Calu3 (cell line): ENCODE results near the gene RWDD4. TPM values are rescaled to one million over a fixed set of nuclear protein-coding genes. Genes with fewer than 3 reads are reported as not detected.
"Not testable (repeated sequence)": the region's sequence is repeated elsewhere in the genome, so short reads cannot be mapped to it uniquely, and the experiment has no call there.

ENCODE experiments used
- BruUV-seq: library from RNA; stranded (reverse); fragments of 400-500 nt; replicated peaks from 2 replicates; lab custom pipeline; 2021; lab: Mats Ljungman, UMichigan
- CTCF ChIA-PET: fragments of 300-600 bp; sonication (Branson Sonifier 250); formaldehyde crosslinking; loops from one replicate; lab custom pipeline; 2022; ENCODE audit warnings: antibody characterized with exemption; lab: Charles Lee
- DNase-seq: peaks from one replicate; pipeline ENCODE4 v3.0.0; 2022
- H3K27ac Mint-ChIP-seq: one replicate; pipeline ENCODE4 v1.8.0; 2022; ENCODE audit warnings: mixed read lengths; ENCODE audit not compliant: unreplicated experiment
- H3K27me3 Mint-ChIP-seq: one replicate; pipeline ENCODE4 v1.8.0; 2022; ENCODE audit warnings: mixed read lengths; ENCODE audit not compliant: unreplicated experiment
- H3K36me3 Mint-ChIP-seq: one replicate; pipeline ENCODE4 v1.8.0; 2022; ENCODE audit warnings: mild to moderate bottlenecking, moderate library complexity, mixed read lengths; ENCODE audit not compliant: insufficient read depth, unreplicated experiment
- H3K4me1 Mint-ChIP-seq: one replicate; pipeline ENCODE4 v1.8.0; 2022; ENCODE audit warnings: mild to moderate bottlenecking, low read depth, mixed read lengths; ENCODE audit not compliant: unreplicated experiment
- H3K4me3 Mint-ChIP-seq: one replicate; pipeline ENCODE4 v1.8.0; 2022; ENCODE audit warnings: mild to moderate bottlenecking, low read depth, moderate library complexity, mixed read lengths; ENCODE audit not compliant: unreplicated experiment
- H3K9me3 Mint-ChIP-seq: one replicate; pipeline ENCODE4 v1.8.0; 2022; ENCODE audit warnings: low read depth, mixed read lengths; ENCODE audit not compliant: unreplicated experiment
- intact Hi-C: fragments of 100-400 bp; cut with micrococcal nuclease; formaldehyde crosslinking; loops from one replicate; pipeline ENCODE4 v1.10.0; 2022; ENCODE audit not compliant: unreplicated experiment
- total RNA-seq: library from RNA; stranded (reverse); gene quantifications from 2 replicates; pipeline ENCODE4 v1.2.3, GENCODE V29; 2022
- TF ChIP-seq, protein P1 (sequence below): fragments of 200-600 bp; IDR thresholded peaks from one replicate; pipeline ENCODE4 v1.8.0; 2022; ENCODE audit warnings: antibody characterized with exemption; ENCODE audit not compliant: unreplicated experiment

Gene RWDD4
- total RNA-seq, 1 experiment from 2014 or later: 15.9 TPM

GRCh38 chr4:183627979-183628588 lies 30.9 kb downstream of the RWDD4 start:
- BruUV-seq: no TSS peak
- DNase-seq: no peak
- intact Hi-C loops: no loop called here
- Mint-ChIP-seq H3K27me3 (no peaks in the 10 kb centered on the region), H3K27ac (no peak overlapping the region), H3K9me3 (no peaks in the 10 kb centered on the region), H3K36me3 (no peaks in the 10 kb centered on the region), H3K4me3 (no peak overlapping the region), H3K4me1 (peaks cover 9% of the 10 kb centered on the region)
- TF ChIP-seq, protein P1, sequence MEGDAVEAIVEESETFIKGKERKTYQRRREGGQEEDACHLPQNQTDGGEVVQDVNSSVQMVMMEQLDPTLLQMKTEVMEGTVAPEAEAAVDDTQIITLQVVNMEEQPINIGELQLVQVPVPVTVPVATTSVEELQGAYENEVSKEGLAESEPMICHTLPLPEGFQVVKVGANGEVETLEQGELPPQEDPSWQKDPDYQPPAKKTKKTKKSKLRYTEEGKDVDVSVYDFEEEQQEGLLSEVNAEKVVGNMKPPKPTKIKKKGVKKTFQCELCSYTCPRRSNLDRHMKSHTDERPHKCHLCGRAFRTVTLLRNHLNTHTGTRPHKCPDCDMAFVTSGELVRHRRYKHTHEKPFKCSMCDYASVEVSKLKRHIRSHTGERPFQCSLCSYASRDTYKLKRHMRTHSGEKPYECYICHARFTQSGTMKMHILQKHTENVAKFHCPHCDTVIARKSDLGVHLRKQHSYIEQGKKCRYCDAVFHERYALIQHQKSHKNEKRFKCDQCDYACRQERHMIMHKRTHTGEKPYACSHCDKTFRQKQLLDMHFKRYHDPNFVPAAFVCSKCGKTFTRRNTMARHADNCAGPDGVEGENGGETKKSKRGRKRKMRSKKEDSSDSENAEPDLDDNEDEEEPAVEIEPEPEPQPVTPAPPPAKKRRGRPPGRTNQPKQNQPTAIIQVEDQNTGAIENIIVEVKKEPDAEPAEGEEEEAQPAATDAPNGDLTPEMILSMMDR: no peak
- CTCF ChIA-PET: no interaction called here

DNA sequence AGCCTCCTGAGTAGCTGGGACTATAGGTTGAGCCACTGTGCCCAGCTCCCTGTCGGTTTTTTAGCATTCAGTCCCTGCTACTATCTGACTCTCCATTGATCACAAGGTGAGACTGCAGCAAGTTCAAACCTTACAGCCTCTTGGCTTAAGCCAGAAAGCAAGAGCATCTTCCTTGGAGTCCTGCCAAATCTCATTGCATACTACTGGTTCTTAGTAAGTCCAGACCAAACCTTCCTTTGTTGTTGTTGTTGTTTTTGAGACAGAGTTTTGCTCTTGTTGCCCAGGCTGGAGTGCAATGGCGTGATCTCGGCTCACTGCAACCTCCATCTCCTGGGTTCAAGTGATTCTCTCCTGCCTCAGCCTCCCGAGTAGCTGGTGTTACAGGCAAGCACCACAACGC lies 31.7 kb downstream of the RWDD4 start:
- CTCF ChIA-PET, H3K27ac Mint-ChIP-seq, H3K4me1 Mint-ChIP-seq, H3K27me3 Mint-ChIP-seq, DNase-seq, H3K36me3 Mint-ChIP-seq, H3K9me3 Mint-ChIP-seq, intact Hi-C loops, H3K4me3 Mint-ChIP-seq, BruUV-seq: not testable (repeated sequence)

DNA sequence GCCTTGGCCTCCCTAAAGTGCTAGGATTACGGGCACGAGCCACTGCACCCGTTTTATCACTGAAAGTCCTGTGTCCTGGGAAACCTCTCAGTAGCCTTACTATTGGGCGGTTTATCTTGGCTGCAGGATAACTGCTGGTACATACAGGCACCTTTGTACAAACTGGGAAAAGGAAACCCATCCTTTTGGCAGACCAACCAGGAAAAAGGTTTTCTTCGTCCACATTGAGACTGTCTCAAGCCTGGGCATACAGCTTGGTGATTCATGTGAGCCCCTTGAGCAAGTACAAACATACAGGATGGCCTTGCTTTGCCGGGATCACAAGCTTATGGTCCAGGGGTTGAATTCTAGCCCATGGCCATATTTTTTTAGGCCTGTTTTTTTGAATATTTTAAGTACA lies 32.8 kb downstream of the RWDD4 start:
- BruUV-seq: no TSS peak
- Mint-ChIP-seq H3K27me3 (no peaks in the 10 kb centered on the region), H3K27ac (no peak overlapping the region)

DNA sequence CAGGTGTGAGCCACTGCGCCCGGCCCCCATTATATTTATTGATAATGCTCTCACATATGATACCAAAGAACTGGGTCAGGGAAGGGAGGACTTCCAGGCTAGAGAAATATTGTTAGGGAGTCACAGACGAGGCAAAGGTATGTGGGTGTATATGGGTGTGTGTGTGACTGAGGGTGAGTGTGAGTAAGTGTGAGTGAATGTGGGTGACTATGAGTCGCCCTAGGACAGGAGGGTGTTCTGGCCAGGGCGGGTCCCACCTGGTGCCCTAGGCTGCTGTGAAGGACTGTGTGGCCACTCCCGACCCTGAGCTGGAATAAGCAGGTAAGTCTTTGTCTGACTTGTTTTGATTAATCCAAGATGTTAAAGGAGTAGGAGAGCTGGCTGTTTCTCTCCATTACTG lies 34.4 kb downstream of the RWDD4 start:
- H3K9me3 Mint-ChIP-seq: no peaks in the 10 kb centered on the region
- no peak for DNase-seq
- TF ChIP-seq, protein P1: no peak
- CTCF ChIA-PET: no interaction called here
- H3K27ac Mint-ChIP-seq: no peak overlapping the region
- no peaks in the 10 kb centered on the region for H3K36me3 Mint-ChIP-seq
- no TSS peak for BruUV-seq
- H3K27me3 Mint-ChIP-seq: no peaks in the 10 kb centered on the region
- no peak overlapping the region for H3K4me3 Mint-ChIP-seq
- intact Hi-C loops: no loop called here
- H3K4me1 Mint-ChIP-seq: peaks cover 9% of the 10 kb centered on the region

More for the DNA sequence above, 32.8 kb downstream of the RWDD4 start:
- Mint-ChIP-seq H3K4me1 (peaks cover 9% of the 10 kb centered on the region), H3K4me3 (no peak overlapping the region), H3K36me3 (no peaks in the 10 kb centered on the region), H3K9me3 (no peaks in the 10 kb centered on the region)
- TF ChIP-seq, protein P1: no peak
- intact Hi-C loops: no loop called here
- CTCF ChIA-PET: interaction anchor here (0.7 kb wide), 1 partner anchor 1470 kb away, joined by 3 read pairs; no protein-coding TSS in a partner anchor
- no peak for DNase-seq

GRCh38 chr4:183621875-183622274 lies 37.1 kb downstream of the RWDD4 start:
- BruUV-seq: no TSS peak
- DNase-seq: no peak
- TF ChIP-seq, protein P1: no peak
- CTCF ChIA-PET: no interaction called here
- no peaks in the 10 kb centered on the region for H3K36me3 Mint-ChIP-seq
- no peak overlapping the region for H3K27ac Mint-ChIP-seq
- H3K4me1 Mint-ChIP-seq: peaks cover 9% of the 10 kb centered on the region
- intact Hi-C loops: no loop called here
- no peaks in the 10 kb centered on the region for H3K9me3 Mint-ChIP-seq
- no peaks in the 10 kb centered on the region for H3K27me3 Mint-ChIP-seq
- H3K4me3 Mint-ChIP-seq: no peak overlapping the region
